NB4 (cell line): ENCODE results near the gene ERGIC3.

Source experiments
- MAX ChIP-seq: IDR thresholded peaks from 2 replicates; pipeline ENCODE4 v1.6.1; 2011; ENCODE audit warnings: low read depth, low read length
- TF ChIP-seq, protein P1 (sequence below): IDR thresholded peaks from one replicate; pipeline ENCODE4 v1.5.1; 2012; ENCODE audit warnings: low read depth, low read length

- TF ChIP-seq, protein P1, sequence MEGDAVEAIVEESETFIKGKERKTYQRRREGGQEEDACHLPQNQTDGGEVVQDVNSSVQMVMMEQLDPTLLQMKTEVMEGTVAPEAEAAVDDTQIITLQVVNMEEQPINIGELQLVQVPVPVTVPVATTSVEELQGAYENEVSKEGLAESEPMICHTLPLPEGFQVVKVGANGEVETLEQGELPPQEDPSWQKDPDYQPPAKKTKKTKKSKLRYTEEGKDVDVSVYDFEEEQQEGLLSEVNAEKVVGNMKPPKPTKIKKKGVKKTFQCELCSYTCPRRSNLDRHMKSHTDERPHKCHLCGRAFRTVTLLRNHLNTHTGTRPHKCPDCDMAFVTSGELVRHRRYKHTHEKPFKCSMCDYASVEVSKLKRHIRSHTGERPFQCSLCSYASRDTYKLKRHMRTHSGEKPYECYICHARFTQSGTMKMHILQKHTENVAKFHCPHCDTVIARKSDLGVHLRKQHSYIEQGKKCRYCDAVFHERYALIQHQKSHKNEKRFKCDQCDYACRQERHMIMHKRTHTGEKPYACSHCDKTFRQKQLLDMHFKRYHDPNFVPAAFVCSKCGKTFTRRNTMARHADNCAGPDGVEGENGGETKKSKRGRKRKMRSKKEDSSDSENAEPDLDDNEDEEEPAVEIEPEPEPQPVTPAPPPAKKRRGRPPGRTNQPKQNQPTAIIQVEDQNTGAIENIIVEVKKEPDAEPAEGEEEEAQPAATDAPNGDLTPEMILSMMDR: no peak
- TF ChIP-seq MAX: no peak
These were observed 54.0 kb downstream of the ERGIC3 start for GRCh38 chr20:35595901-35596300.
